Lung (tissue), 12 donors: Measurements from ENCODE around the gene GPR155. TPM values are rescaled to one million over a fixed set of nuclear protein-coding genes. Genes with fewer than 3 reads are reported as not detected.

Source experiments
- ATAC-seq: fragments of 200-7000 bp; cut with Tn5 transposase; one replicate; pipeline ENCODE4 v1.9.1; 2020; ENCODE audit warnings: moderate number of reproducible peaks; ENCODE audit not compliant: insufficient read depth, low FRiP score
- DNase-seq, 3 donors: peaks; one replicate each; pipeline ENCODE4 v3.0.0-alpha.2; 2013 to 2017
- H3K27ac ChIP-seq, 2 donors: one replicate each; pipeline ENCODE4 v1.5.1; 2013; ENCODE audit warnings: mild to moderate bottlenecking in 2 of 2, moderate library complexity in 2 of 2, control low read depth in 1 of 2, inconsistent platforms in 1 of 2, low read depth in 1 of 2, low read length in 1 of 2
- H3K27me3 ChIP-seq, 3 donors: one replicate each; pipeline ENCODE4 v1.5.1; 2013; ENCODE audit warnings: low read length in 2 of 3; ENCODE audit not compliant: control insufficient read depth in 3 of 3, insufficient read depth in 3 of 3
- H3K36me3 ChIP-seq, 4 donors: one replicate each; pipeline ENCODE4 v1.5.1; 2013; ENCODE audit warnings: low read length in 4 of 4, mild to moderate bottlenecking in 1 of 4, moderate library complexity in 1 of 4; ENCODE audit not compliant: control insufficient read depth in 4 of 4, insufficient read depth in 4 of 4
- H3K4me1 ChIP-seq, 5 donors: one replicate each; pipeline ENCODE4 v1.5.1; 2013; ENCODE audit warnings: low read length in 5 of 5, mild to moderate bottlenecking in 2 of 5, moderate library complexity in 1 of 5; ENCODE audit not compliant: control insufficient read depth in 5 of 5, insufficient read depth in 5 of 5
- H3K4me3 ChIP-seq: one replicate; pipeline ENCODE4 v1.5.1; 2013; ENCODE audit warnings: mild to moderate bottlenecking, control low read depth, moderate library complexity
- H3K9ac ChIP-seq, 2 donors: one replicate each; pipeline ENCODE4 v1.5.1; 2013; ENCODE audit warnings: low read length in 2 of 2, control low read depth in 1 of 2; ENCODE audit not compliant: insufficient read depth in 1 of 2
- H3K9me3 ChIP-seq, 4 donors: one replicate each; pipeline ENCODE4 v1.5.1; 2013; ENCODE audit warnings: low read length in 3 of 4, mild to moderate bottlenecking in 1 of 4, moderate library complexity in 1 of 4; ENCODE audit not compliant: control insufficient read depth in 4 of 4, insufficient read depth in 3 of 4
- CTCF ChIP-seq: IDR thresholded peaks from 2 replicates; pipeline ENCODE4 v1.5.1; 2012; ENCODE audit warnings: mild to moderate bottlenecking; ENCODE audit errors: control extremely low read depth, extremely low read depth
- WGBS, 2 donors: extraction: QIAGEN DNeasy Blood & Tissue Kit; methylation state at CpG; one replicate each; pipeline ENCODE4 v1.1.7; 2013; 5-methylcytosine and 5-hydroxymethylcytosine counted together
- polyA plus RNA-seq, 2 donors: library from polyadenylated mRNA; stranded (reverse); fragments of 200-250 nt; gene quantifications; one replicate each; pipeline ENCODE4 v1.2.1, GENCODE V29; 2013
- total RNA-seq, 2 donors: library from RNA; depleted of rRNA in 1 of 2; stranded (reverse); fragments of >200 nt in 1 of 2; gene quantifications; one replicate each; pipeline ENCODE4 v1.2.1, GENCODE V29; 2014 to 2021
- donor health status: control.
- donor health status: control.
- donor health status: Bipolar disorder and iron deficiency.
- donor health status: healthy.
- donor health status: DM: yes; HTN: yes; CAD: no.

GPR155 gene
- total and polyA plus RNA-seq, 4 donors: 0.65 to 5.7 (median 2.5) TPM

DNA sequence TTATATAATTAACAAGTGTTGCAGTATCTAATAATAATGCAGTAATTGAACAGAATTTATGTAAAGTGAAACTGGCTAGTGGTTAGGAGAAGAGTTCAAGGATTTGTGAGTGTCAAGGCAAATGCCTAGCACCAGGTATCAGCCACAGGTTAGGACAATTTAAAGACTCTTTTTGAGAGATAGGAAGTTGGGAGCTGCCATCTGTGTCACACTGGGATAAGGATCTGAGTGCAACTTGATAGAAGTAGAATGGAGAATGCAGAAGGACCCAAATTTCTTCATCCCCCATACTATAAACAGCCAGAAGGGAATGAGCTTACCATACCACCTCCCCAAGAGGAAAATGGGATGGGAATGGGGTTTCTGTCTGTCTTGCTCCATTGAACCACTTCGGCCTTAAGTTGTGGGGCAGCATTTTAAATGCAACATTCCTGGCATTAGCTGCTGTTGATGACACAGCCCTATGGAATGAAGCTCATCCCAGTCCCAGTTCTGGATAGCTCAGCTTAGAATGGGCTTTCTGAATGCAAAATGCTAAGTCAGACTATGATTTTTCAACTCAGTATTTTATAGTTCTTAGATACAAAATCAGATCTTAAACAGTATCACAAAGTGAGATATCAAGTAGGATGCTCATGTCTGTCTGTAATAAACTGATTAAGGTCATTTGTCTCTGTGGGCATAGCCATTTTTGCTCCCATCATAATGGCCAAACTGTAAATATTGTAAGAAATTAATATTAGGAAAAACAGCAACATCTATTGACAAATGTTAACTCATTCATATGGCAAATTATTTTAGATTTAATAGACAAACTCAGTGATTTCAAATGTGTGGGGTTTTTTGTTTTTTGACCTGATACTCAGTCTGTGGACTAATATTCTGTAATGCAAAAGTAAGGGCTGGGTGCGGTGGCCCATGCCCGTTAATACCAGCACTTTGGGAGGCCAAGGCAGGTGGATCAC lies 44.0 kb downstream of the GPR155 start:
- Histone ChIP-seq H3K36me3 (peaks cover 0 to 6% (median 1%) of the 10 kb centered on the region in 4 donors), H3K9ac (no peak overlapping the region), H3K4me1 (no peaks in the 10 kb centered on the region), H3K27me3 (no peaks in the 10 kb centered on the region), H3K4me3 (no peak overlapping the region), H3K9me3 (no peaks in the 10 kb centered on the region), H3K27ac (no peak overlapping the region)
- no peak for ATAC-seq
- no peak for TF ChIP-seq CTCF
- no peak for DNase-seq
- 88 to 92% methylated on average over 3 of the region's 3 CpGs for WGBS, 2 donors

GRCh38 chr2:174439950-174440349 lies 46.9 kb downstream of the GPR155 start:
- 94 to 95% methylated on average over 2 of the region's 2 CpGs for WGBS, 2 donors
- no peaks in the 10 kb centered on the region for H3K9me3 ChIP-seq
- H3K27ac ChIP-seq: no peak overlapping the region
- no peak for ATAC-seq
- no peaks in the 10 kb centered on the region for H3K4me1 ChIP-seq
- H3K9ac ChIP-seq: no peak overlapping the region
- no peak for DNase-seq
- H3K4me3 ChIP-seq: no peak overlapping the region
- TF ChIP-seq CTCF: no peak
- peaks cover 0 to 7% (median 1%) of the 10 kb centered on the region in 4 donors for H3K36me3 ChIP-seq
- no peaks in the 10 kb centered on the region for H3K27me3 ChIP-seq

GRCh38 chr2:174439323-174439722 lies 47.5 kb downstream of the GPR155 start:
- no peak for DNase-seq
- no peaks in the 10 kb centered on the region for H3K27me3 ChIP-seq
- TF ChIP-seq CTCF: no peak
- H3K27ac ChIP-seq: no peak overlapping the region
- H3K9me3 ChIP-seq: no peaks in the 10 kb centered on the region
- ATAC-seq: no peak
- WGBS, 2 donors: 85 to 98% methylated on average over 2 of the region's 2 CpGs
- no peak overlapping the region for H3K9ac ChIP-seq
- no peaks in the 10 kb centered on the region for H3K4me1 ChIP-seq
- peaks cover 0 to 4% (median 1%) of the 10 kb centered on the region in 4 donors for H3K36me3 ChIP-seq
- no peak overlapping the region for H3K4me3 ChIP-seq
